ENCODE results near the gene GHR.

The GHR gene

DNA sequence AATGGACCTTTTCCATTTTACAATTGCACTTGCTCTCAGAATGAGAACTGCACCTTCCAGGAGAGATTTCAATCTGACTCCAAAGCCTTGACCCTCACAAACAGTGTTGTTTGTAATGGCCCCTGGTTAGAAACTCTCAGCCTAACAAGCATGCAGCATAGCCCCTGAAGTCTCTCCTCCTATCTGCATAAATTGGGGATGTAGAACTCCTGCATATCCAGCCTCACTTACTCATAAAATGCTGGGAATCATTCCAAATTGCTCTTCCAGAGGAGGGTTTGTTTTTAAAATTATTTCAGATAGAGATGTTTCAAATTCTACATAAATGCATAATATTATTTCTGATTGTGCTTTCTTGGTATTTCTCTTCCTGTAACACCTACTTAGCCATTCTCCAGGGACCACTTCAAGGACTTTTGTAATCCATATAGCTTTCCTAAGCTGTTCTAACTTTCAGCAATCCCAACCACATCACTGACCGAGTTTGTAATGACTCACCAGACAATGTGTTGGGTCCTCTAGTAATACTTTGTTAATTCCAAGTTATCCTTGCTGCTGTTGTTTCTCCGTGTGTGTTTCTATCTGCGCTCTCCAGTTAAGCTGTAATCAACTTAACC is 189.6 kb downstream of the GHR start:
- no peak for DNase-seq

DNA sequence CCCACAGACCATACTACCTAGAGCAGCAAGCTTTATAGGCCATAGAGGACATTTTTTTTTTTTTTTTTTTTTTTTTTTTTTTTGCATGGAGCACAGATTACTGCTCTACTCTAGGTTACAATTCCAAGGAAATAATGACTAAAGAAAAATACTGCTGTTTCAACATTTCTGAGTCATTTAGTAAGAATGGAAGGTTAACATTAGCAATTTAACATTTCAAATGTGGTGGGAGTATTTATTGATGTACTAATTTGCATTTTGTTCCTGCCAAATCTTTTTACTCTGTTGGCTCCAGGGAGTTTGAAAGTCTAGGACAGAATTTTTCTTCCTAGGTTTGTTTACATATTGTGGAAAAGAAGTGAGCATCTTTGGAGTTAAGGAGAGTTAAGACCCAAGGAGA is 191.3 kb downstream of the GHR start:
- DNase-seq: no peak

DNA sequence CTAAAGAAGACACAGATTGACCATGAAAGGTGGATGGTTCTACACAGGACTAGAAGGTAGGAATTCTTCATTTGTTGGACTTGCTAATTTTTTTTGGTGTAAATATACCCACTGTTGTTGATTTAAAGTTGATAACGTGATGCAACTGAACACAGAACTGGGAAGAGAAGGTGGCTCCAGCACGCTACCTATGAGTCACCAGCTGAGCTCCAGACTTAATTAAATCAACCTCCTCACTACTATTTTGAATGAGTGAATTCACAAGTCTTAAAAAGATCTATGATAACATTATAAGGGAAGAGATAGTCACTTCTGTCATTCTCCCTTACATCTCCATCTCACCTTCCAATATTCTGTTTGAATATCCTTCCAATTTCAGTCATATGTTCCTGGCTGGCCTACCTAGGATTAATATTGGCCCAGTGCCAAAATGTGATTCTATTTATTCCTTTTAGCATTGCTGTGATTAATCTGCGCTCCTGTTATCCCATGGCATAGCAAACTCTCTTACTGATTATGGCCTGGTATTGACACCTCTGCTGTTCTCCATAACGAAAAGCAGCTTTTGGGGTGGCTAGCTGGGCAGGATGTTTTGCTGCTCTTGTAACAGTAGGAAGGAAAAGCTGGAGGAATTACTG is 197.5 kb downstream of the GHR start:
- no peak for DNase-seq

DNA sequence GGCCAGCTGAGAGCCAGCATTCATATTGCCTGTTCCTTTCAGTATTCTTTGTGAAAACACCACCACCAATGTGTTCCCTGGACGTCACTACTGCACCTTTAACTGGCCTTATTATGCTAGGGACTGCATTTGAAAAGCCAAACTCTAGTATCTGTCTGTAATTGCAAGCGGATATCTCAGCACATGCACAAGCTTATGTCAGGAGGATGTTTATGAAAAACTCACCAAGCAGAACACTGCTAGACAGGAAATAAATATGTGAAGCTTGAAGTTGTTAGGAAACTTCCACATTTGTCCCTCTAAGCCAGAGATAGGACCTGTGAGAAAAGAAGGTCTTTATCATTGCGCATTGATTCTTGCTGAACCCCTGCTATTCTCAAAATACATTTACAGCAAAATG is 198.0 kb downstream of the GHR start:
- no peak for DNase-seq

DNA sequence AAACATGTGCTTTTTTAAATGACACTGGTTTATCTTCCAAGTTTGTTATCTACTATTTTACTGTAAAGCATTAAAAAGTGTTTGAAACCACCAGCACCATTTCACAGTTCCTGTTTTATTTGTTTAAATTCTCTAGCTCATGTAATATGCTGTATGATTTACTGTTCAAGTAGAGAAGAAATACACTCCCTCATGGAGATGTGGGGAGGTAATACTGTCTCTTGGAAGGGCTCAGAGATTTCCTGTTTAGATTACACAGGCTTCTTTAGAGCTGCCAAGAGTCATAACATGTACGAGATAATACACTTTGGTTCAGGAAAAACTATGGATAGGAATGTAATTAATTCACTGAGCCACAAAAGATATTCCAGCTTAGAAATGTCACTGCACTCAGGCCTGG is 198.4 kb downstream of the GHR start:
- DNase-seq: no peak

DNA sequence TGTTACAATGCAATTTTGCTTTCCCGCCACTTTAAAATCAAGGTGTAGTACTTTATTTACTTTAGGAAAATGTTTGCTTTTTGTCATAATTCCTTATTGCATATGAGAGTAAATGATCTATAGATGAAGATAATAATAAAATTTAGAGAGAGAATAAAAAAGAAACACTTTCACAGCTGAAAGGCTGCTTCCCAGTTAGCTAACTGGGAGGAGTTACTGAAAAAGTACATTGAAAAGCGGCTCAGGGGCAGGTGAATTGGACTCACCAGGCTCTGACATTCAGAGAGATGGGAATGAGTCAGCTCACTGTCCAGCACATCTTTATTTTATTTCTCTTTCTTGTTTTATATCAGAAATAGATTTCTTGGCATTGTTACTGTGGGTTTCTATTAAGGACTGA is 201.7 kb downstream of the GHR start:
- DNase-seq: no peak

DNA sequence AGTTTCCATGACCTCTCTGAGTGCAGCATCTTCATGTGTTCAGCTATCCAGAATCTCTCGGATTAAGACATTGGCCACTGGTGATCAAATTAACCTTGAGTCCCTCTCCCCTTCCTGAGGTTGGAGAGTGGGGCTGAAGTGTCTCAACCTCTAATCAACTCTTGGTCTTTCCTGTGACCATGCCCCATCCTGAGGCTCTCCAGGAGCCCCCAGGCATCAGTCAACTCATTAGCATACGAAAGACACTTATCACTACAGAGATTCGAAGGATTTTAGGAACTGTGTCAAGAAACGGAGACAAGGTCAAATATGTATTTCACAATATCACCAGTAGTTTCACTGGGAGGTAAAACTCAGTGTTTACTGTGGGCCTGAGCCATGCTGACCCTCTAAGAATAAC is 203.2 kb downstream of the GHR start:
- DNase-seq: no peak

DNA sequence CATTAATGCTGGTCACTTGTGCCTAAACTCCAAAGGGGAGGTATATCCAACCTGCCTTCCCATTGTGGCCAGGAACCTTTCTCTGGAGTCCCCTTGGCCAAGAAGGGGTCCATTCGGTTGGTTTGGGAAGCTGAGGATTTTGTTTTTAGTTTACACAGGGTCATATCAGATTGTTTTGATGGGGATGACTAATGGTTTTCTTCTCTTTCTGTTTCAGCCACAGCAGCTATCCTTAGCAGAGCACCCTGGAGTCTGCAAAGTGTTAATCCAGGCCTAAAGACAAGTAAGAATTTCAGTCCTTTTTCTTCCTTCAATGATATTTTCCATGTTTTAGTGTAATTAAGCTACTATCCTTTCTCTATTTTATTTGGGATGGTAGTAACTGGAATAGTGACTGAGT is 205.6 kb downstream of the GHR start:
- no peak for DNase-seq

DNA sequence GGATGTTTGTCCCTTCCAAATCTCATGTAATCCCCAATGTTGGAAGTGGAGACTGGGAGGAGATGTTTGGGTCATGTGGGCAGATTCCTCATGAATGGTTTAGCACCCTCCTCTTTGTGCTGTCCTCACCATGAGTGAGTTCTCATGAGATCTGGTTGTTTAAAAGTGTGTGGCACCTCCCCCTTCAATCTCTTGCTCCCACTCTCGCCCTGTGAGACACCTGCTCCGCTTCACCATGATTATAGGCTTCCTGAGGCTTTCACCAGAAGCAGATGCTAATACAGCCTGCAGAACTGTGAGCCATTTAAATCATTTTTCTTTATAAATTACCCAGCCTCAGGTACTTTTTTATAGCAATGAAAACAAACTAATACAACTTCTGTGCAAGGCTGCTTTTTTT is 206.0 kb downstream of the GHR start:
- DNase-seq: no peak

DNA sequence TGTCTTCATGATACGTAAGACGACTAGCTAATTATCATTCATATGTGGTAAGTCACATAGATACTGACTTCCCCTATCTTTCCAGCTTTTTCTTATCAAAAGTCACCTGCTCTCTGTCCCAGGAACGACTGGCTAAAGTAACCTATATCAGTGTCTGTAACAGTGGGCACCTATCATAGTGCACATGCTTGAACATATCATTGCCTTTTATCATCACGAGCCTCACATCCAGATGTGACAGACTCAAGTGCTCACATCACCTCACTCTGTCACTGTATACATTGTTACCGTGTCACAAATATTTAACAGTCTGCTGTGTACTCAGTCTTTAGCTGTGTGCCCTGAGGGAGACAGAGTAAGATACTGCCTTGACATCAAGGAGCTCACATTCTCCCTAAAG is 208.0 kb downstream of the GHR start:
- no peak for DNase-seq

DNA sequence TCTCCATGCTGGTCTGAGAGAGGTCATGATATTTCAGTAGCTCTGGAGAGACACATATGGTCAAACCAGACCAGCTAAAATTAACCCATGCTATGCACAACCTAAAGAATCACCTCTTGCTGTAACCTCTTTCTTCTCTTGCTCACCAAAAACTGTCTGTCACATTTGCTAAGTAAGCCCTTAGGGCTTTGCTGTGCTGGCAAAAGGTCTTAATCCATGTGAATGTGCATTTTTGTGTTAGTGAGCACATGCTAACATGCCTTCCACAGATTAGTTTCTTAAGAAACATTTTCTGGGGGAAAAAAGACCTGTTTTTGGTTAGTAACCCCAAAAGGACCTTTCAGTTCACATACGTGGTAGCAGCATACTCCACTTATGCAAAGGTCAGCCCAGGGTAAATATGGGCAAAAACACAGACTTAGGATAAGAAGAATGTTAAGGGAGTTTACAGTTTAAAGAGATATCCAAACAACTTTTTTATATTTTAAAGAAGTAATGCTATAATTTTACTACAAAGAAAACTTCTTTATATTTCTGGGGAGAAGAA is 209.2 kb downstream of the GHR start:
- DNase-seq: no peak

DNA sequence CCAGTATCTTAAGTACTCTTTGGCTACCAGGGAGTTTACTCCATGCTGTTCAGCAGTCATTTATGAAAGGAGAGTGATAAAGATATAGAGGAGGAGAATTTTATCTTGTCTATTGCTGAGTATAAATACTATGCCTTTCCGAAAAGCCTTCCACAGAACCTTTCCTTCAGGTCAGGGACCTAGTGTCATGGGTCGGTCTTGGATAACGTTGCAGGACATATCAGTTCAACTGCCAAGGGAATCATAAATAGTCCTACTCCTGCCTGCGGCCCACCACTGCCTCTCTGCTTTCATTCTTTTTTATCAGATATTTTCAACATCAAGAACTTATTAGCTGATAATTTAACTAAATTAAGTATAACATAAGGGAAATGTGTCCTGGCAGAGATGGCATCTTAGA is 211.3 kb downstream of the GHR start:
- no peak for DNase-seq

DNA sequence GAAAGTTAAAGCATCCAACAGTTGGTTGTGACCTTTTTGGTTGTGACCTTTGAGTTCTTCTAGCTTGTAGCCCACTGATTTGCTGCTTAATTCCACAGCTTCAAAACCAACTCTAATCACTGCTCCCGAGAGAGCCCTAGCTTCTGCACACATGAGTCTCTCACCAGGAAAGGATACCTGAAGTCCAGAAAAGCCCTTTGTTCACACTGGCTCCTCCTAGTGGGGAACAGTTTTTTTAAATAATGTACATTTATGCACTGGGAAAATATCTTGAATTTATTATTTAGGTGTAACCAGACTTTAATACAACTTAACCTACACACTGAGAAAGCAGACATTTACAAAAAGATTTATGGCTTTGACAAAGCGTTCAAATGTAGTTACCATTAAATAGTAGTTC is 213.2 kb downstream of the GHR start:
- DNase-seq: no peak

DNA sequence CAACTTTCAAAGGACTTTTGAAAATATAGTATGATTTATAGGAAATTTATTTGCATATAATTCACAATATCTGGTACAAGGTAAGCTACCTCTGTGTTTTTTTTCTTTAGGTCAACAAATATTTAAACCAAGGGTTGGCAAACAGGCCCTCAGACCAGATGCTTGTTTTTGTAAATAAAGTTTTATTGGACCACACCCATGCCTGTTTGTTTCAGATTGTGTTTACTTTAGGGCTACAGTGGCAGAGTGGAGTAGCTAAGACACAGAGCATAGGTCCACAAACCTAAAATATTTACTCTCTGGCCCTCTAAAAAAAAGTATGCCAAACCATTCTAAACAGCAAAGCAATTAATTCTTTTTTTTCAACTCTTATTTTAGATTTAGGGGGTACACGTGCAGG is 213.7 kb downstream of the GHR start:
- no peak for DNase-seq

DNA sequence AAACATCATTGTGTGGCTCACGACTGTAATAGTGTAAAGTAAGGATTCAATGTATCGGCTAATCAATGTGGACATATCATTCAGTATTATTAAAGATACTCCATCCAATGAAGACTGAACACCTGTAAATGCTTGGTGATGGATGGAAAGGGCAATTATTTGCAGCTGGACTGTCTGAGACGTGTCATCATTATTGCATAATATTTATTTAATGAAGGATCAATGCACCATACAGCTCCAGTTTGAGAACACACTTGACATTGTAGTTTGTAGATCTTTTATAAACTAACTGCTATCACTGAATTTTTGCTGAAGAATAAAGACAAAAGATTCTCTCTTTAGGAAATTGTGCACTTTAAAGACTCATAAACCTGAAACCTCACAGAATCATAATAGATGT is 215.7 kb downstream of the GHR start:
- no peak for DNase-seq

DNA sequence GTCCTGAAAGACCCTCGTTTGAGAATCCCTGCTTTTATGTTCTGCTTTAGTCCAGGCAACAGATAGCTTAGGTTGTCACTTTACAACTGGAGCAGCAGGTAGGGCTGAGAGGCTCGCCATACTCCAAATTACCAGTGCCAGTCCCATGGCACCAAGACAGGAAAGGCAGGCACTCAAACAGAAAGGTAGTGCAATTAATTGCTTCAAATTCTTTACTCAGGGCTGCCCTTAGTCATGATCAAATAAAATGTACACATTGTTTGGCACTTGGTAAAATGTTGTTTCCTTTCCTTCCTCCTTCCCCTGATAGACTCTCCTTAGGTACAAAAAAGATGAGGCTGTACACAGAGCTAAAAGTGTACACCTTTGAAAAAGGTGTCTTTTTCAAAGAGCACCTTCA is 217.6 kb downstream of the GHR start:
- DNase-seq: no peak

DNA sequence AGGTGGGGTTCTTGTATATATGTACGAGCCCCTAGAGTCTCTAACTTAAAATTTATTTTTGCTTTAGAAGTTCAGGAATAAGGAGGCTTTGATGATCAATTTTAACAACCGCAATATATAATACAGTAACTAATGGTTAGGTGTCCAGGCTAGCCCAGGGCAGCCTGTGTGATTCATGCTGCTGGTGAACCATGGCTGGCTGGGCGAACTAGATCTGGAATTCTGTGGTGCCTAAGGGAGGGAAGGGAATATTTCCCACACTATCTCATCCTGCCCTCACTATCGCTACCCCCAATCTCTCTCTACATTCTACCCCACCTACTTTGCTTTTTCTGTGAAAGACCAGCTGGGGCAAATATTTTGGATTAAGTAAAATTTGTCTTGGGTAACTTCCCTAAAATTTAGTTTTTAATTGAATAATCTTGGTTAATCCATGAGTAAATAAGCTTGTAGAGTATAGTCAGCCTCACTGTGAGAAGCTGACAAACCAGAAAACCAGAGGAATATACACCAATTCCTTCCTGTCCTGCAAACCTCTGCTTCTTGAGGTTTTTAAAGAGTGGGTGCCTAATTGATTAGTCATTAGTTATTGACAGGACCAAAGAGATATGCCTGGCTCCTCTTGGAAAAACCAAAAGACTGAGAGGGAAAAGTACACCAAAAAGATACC is 218.2 kb downstream of the GHR start:
- DNase-seq: no peak

DNA sequence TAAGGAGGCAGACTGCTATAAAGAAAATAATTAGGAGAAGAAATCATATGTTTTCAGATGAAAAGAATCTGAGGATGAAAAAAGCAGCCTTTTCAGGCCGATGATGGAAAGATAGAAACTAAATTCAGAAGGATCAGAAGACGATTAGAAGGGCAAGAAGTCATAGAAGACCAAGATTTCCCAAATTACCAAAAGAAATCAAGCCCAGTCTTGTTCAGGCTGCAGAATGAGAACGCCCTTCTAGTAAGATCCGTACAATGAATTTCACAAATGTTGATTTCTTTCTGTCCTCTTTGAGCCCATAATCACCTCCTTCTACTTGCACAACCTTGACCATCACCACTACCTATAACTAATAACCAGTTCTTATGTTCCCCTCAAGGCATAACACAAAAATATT is 218.8 kb downstream of the GHR start:
- DNase-seq: no peak

DNA sequence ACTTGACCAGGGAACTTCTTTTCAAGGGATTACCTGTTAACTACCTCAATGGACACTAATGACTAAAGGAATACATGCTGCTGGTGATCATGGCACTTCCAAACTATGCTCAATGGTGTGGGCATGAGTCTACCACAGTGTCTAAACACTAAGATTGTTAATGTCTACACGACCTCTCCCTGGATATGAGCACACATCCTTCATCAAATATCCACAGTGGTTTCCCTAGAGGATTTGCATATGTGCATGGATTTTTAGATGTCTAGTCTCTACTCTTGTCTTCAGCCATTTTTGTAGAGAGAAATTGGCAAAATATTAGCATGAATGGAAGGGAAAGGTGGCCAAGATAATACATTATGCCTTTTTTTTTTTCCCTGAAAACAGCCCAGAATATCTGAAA is 220.1 kb downstream of the GHR start:
- DNase-seq: no peak

DNA sequence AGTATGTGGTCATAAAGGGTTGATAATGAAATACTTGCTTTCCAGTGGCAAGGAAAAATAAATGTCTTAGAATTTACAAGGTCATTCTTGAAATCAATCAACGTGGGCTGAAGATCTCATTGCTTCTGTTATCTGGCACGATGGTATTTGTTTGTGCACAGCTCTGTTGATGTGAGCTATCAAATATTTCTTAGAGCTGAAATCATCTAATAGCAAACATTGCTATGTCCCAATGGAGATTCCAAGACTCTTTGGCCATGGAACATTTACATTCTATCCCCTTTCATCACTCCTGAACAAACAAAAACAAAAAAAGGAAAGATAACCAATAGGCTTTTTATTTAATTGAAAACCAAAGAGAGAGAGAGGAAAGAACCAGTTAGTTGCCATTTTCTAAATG is 221.9 kb downstream of the GHR start:
- DNase-seq: no peak

DNA sequence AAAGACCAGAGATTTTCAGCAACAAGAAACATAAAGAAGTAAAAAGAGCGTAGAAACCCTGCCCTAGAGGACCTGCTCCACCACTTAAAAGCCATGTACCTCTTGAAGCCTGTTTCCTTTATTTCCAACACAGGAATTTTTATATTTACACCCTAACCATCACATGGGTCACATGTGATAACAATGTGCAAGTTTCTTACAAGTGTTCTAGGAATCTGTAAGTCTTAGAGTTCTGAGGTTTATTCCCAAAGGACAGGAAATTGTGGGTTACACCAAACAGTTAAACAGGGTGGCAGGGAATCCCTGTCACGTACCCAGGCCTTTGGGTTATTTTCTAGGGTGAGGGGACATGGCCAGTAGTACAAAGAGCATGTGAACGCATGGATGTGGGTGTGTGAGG is 224.8 kb downstream of the GHR start:
- DNase-seq: no peak

DNA sequence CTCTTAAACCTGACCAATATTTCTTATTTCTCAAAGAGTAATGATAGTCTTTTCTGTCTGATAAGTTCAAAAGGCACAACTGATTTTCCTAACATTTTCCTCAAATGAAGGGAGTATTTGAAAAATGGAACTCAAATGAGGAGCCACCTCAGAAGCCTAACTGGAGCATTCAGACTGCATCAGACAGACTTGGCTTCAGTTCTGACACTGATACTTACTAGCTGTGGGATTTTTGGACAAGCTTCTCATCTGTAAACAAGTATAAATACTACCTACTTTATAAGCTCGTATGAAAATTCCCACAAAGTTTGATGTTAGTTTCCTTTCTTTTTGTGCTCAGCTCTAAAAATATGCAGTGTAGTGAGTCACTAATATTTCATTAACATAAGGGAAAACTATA is 225.7 kb downstream of the GHR start:
- no peak for DNase-seq

DNA sequence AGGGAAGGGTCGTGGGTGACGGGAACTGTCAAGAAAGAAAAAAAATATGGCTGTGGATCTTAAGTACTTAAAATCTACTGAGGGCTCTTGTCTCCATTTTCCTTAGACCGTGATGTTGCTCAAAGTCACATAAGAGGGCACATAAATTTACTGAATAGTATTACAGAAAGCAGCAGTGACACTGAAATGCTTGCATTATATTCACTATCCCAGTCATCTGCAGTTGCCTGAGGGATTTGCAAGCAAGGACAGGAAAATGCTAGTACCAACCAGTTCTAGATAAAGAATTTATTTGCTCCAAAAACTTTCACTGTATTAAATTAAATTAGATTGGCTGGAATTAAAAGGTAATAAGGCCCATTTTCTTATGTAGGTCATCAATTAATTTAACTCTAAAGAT is 226.8 kb downstream of the GHR start:
- no peak for DNase-seq

DNA sequence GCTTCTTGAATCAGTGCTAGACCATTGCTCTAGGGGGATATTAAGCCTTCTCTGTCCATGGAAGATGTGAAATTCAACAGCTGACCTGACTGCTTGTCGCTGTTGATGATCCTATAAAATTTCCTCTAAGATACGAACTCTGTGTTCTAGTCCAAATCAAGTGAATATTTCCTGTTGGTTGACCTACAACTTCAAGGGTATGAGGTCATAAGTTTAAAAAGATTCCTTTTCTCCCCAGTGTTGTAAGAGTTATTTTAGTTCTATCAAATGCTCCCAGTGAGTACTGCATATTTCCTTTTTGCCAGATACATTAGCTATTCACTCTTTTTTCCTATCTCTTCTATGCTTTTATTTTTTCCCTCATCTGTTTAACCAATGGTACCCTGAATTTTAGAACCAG is 230.5 kb downstream of the GHR start:
- no peak for DNase-seq

DNA sequence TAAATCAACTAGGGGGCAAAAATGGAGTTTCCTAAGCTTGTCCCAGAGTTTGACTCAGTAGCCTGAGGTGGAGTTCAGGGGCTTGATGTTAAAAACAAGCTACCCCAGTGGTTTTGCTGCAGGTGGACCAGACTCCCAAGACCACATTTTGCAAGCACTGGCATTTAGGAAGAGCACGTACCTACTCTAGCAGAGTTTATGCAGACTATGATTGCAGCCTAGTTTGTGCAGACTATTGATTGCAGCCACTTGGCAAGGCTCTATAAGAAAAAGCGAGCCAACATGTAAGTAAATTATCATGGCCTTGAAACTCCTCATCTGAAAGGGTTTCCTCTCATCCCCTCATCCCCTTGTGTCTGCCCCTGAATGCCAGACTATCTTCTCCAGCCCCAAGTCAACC is 231.4 kb downstream of the GHR start:
- no peak for DNase-seq

Data from NCI-H2171 (cell line).